Keratinocyte (primary cell): ENCODE results near the gene C4orf51.

ENCODE experiments used
- CTCF ChIP-seq, 3 experiments: IDR thresholded peaks in 1 of 3; conservative IDR thresholded peaks in 1 of 3; optimal IDR thresholded peaks in 1 of 3; 2 replicates in 2 of 3; 3 replicates in 1 of 3; pipeline versions ENCODE3 to v1.5.1; 2011; ENCODE audit warnings: low read length in 3 of 3, mild to moderate bottlenecking in 3 of 3, moderate library complexity in 2 of 3, control low read depth in 1 of 3, inconsistent platforms in 1 of 3; ENCODE audit not compliant: insufficient read depth in 2 of 3; ENCODE audit errors: extremely low read depth in 1 of 3
- EZH2 ChIP-seq: IDR thresholded peaks from one replicate; pipeline ENCODE4 v1.6.1; 2012; ENCODE audit warnings: inconsistent platforms, mild to moderate bottlenecking, low read length, moderate library complexity

- TF ChIP-seq CTCF (optimal IDR thresholded peaks at IDR 0.05 in 1 of 3, IDR thresholded peaks at IDR 0.05 in 1 of 3, conservative IDR thresholded peaks at IDR 0.05 in 1 of 3; ENCODE audit: extremely low read depth in 1 of 3, insufficient read depth in 2 of 3, low read length in 3 of 3): no peak
- TF ChIP-seq EZH2: no peak
Observed at GRCh38 chr4:145730026-145730425, 50.1 kb downstream of the C4orf51 start.
